GM12878 (cell line): ENCODE data around the gene UNCX. TPM values are rescaled to one million over a fixed set of nuclear protein-coding genes. Genes with fewer than 3 reads are reported as not detected.

Experiments
- ATAC-seq: fragments of 200-7000 bp; cut with Tn5 transposase; 3 replicates; pipeline ENCODE4 v1.9.1; 2020; ENCODE audit warnings: mild to moderate bottlenecking, moderate library complexity
- BruUV-seq: library from RNA; stranded (reverse); fragments of 400-500 nt; replicated peaks from 2 replicates; lab custom pipeline; 2021; lab: Mats Ljungman, UMichigan
- CTCF ChIA-PET: fragments of 300-600 bp; sonication (Branson Sonifier 250); formaldehyde crosslinking; extraction: SDS; loops from one replicate; lab custom pipeline; 2021; ENCODE audit warnings: inconsistent platforms; lab: Yijun Ruan, JAX
- POLR2A ChIA-PET: fragments of 350-600 bp; formaldehyde crosslinking; extraction: SDS; loops from one replicate; lab custom pipeline; 2021; ENCODE audit warnings: inconsistent platforms; lab: Charles Lee
- RAD21 ChIA-PET: fragments of 300-600 bp; sonication (Branson Sonifier 250); formaldehyde crosslinking; loops from one replicate; lab custom pipeline; 2023; ENCODE audit warnings: antibody characterized with exemption; ENCODE audit not compliant: unreplicated experiment; lab: Charles Lee
- SMC1A ChIA-PET: fragments of 300-600 bp; sonication (Branson Sonifier 250); formaldehyde crosslinking; loops from one replicate; lab custom pipeline; 2023; ENCODE audit not compliant: unreplicated experiment, uncharacterized antibody; lab: Charles Lee
- DNase-seq: peaks from one replicate; pipeline ENCODE4 v3.0.0-alpha.2; 2011; ENCODE audit warnings: low read depth, low spot score
- FAIRE-seq: peaks from 3 replicates; lab custom pipeline; 2011; peaks lifted over from hg19 to GRCh38; lab: Jason Lieb, UNC
- H2AFZ ChIP-seq: 2 replicates; pipeline ENCODE4 v1.6.0; 2011; ENCODE audit warnings: low read depth, low read length, control low read depth; ENCODE audit not compliant: control insufficient read depth
- H3K27ac ChIP-seq: 2 replicates; pipeline ENCODE4 v1.5.1; 2011; ENCODE audit warnings: control low read depth; ENCODE audit not compliant: control insufficient read depth, insufficient read depth
- H3K27me3 ChIP-seq, 2 experiments: replicated peaks in 1 of 2; 2 replicates each; pipeline versions ENCODE4 v1.6.0 to v1.6.1; 2011; ENCODE audit warnings: low read length in 1 of 2; ENCODE audit not compliant: control insufficient read depth in 2 of 2, insufficient read depth in 2 of 2
- H3K36me3 ChIP-seq, 2 experiments: 2 replicates each; pipeline ENCODE4 v1.5.1; 2011; ENCODE audit warnings: low read length in 1 of 2; ENCODE audit not compliant: control insufficient read depth in 2 of 2, insufficient read depth in 2 of 2
- H3K4me1 ChIP-seq: 2 replicates; pipeline ENCODE4 v1.6.1; 2011; ENCODE audit warnings: mild to moderate bottlenecking, low read length, moderate library complexity, mixed read lengths; ENCODE audit not compliant: control insufficient read depth, insufficient read depth
- H3K4me2 ChIP-seq: 2 replicates; pipeline ENCODE4 v1.6.0; 2011; ENCODE audit warnings: control low read depth; ENCODE audit not compliant: control insufficient read depth, insufficient read depth
- H3K4me3 ChIP-seq: fragments of 200-600 bp; sonication (generic); 2 replicates; pipeline ENCODE4 v1.5.1; 2016
- H3K79me2 ChIP-seq: 2 replicates; pipeline ENCODE4 v1.6.0; 2011; ENCODE audit warnings: low read length; ENCODE audit not compliant: control insufficient read depth, insufficient read depth
- H3K9ac ChIP-seq: 2 replicates; pipeline ENCODE4 v1.8.0; 2011; ENCODE audit warnings: low read length, control low read depth, mixed read lengths; ENCODE audit not compliant: control insufficient read depth, insufficient read depth
- H3K9me3 ChIP-seq: replicated peaks from 3 replicates; pipeline ENCODE4 v1.5.1; 2011; ENCODE audit warnings: mild to moderate bottlenecking, low read length; ENCODE audit not compliant: control insufficient read depth, insufficient read depth
- H4K20me1 ChIP-seq: 2 replicates; pipeline ENCODE4 v1.6.0; 2011; ENCODE audit not compliant: control insufficient read depth, insufficient read depth
- BACH1 ChIP-seq: fragments of 450-650 bp; IDR thresholded peaks from 2 replicates; pipeline ENCODE4 v1.6.1; 2017; ENCODE audit warnings: mild to moderate bottlenecking, borderline replicate concordance
- CBFB ChIP-seq: IDR thresholded peaks from 2 replicates; pipeline ENCODE4 v1.6.1; 2016; ENCODE audit warnings: antibody characterized with exemption, low read depth
- CBX3 ChIP-seq: fragments of 200-600 bp; sonication (generic); IDR thresholded peaks from 2 replicates; pipeline ENCODE4 v1.6.1; 2016; ENCODE audit warnings: low read depth, borderline replicate concordance
- ETV6 ChIP-seq, 2 experiments: fragments of 450-650 bp in 1 of 2; IDR thresholded peaks in 1 of 2; conservative IDR thresholded peaks in 1 of 2; 2 replicates each; pipeline ENCODE4 v1.6.1; 2014; ENCODE audit warnings: antibody characterized with exemption in 1 of 2, borderline replicate concordance in 1 of 2, low read depth in 1 of 2, mild to moderate bottlenecking in 1 of 2, moderate library complexity in 1 of 2
- EZH2 ChIP-seq: IDR thresholded peaks from 2 replicates; pipeline ENCODE4 v1.6.1; 2012; ENCODE audit warnings: low read depth, mild to moderate bottlenecking, control low read depth, inconsistent platforms, low read length, borderline replicate concordance; ENCODE audit not compliant: control insufficient read depth
- IKZF1 ChIP-seq: fragments of 450-650 bp; conservative IDR thresholded peaks from 2 replicates; pipeline ENCODE4 v1.6.1; 2017; ENCODE audit warnings: antibody characterized with exemption, mild to moderate bottlenecking
- MEF2A ChIP-seq: IDR thresholded peaks from 2 replicates; pipeline ENCODE4 v1.6.1; 2011; ENCODE audit warnings: low read depth, mild to moderate bottlenecking, low read length, moderate library complexity; ENCODE audit not compliant: insufficient read depth
- MEF2B ChIP-seq: fragments of 450-650 bp; IDR thresholded peaks from 2 replicates; pipeline ENCODE4 v1.6.1; 2018; ENCODE audit warnings: mild to moderate bottlenecking, moderate library complexity; ENCODE audit not compliant: partially characterized antibody, poor library complexity, severe bottlenecking
- MYB ChIP-seq: fragments of 150-350 bp; IDR thresholded peaks from 2 replicates; pipeline ENCODE4 v1.6.1; 2014; ENCODE audit warnings: mild to moderate bottlenecking, low read depth, low read length, borderline replicate concordance
- PML ChIP-seq: IDR thresholded peaks from 2 replicates; pipeline ENCODE4 v1.6.1; 2012; ENCODE audit warnings: low read length, inconsistent platforms
- RB1 ChIP-seq: fragments of 450-650 bp; formaldehyde crosslinking; IDR thresholded peaks from 2 replicates; pipeline ENCODE4 v1.6.1; 2017; ENCODE audit warnings: mild to moderate bottlenecking, borderline replicate concordance
- SMARCA5 ChIP-seq: fragments of 450-650 bp; IDR thresholded peaks from 2 replicates; pipeline ENCODE4 v1.6.1; 2017; ENCODE audit warnings: mild to moderate bottlenecking
- TAF1 ChIP-seq: IDR thresholded peaks from 2 replicates; pipeline ENCODE4 v1.6.1; 2011; ENCODE audit warnings: mild to moderate bottlenecking, low read depth, low read length, borderline replicate concordance
- WRNIP1 ChIP-seq: IDR thresholded peaks from 2 replicates; pipeline ENCODE4 v1.6.1; 2011; ENCODE audit warnings: low read depth, low read length, improper control_type of control experiment, borderline replicate concordance
- YY1 ChIP-seq: IDR thresholded peaks from 2 replicates; pipeline ENCODE4 v1.6.1; 2011; ENCODE audit warnings: low read depth, mild to moderate bottlenecking, low read length
- ZBTB4 ChIP-seq: fragments of 450-650 bp; formaldehyde crosslinking; IDR thresholded peaks from 2 replicates; pipeline ENCODE4 v1.4.0; 2022; ENCODE audit warnings: mild to moderate bottlenecking, moderate library complexity
- WGBS: methylation state at CpG from one replicate; pipeline ENCODE4 v1.1.6; 2016; ENCODE audit warnings: low lambda C conversion rate; ENCODE audit not compliant: insufficient replicate concordance, insufficient coverage; ENCODE audit errors: missing lambda C conversion rate; 5-methylcytosine and 5-hydroxymethylcytosine counted together
- in situ Hi-C: fragments of 300-500 bp; cut with MboI; formaldehyde crosslinking; loops from 9 replicates; pipeline ENCODE4 v1.14.3; 2018; ENCODE audit warnings: mixed read lengths
- intact Hi-C: fragments of 100-400 bp; cut with micrococcal nuclease; formaldehyde crosslinking; loops from one replicate; pipeline ENCODE4 v1.14.2; 2022; ENCODE audit not compliant: unreplicated experiment
- polyA plus RNA-seq, 11 experiments: library from polyadenylated mRNA; depleted of rRNA in 4 of 11; unstranded in 6 of 11; stranded (reverse) in 5 of 11; fragments of >200 nt; fragmentation: Nextera tagmentation in 4 of 11; fragmentation: Illumina TruSeq in 1 of 11; extraction: Ambion mirVana in 4 of 11; extraction: Trizol in 1 of 11; gene quantifications; 1 replicate in 1 of 11; 2 replicates in 10 of 11; pipeline versions ENCODE4 v1.2.1 to v1.2.3, GENCODE V29; 2011 to 2016; ENCODE audit warnings: inconsistent platforms in 2 of 11, missing spikeins in 2 of 11, low read depth in 1 of 11
- total RNA-seq, 4 experiments: library from RNA; depleted of rRNA in 3 of 4; stranded (reverse); fragments of >200 nt in 3 of 4; fragmentation: Illumina TruSeq in 1 of 4; extraction: Trizol in 1 of 4; gene quantifications; 2 replicates each; pipeline versions ENCODE4 v1.2.1 to v1.2.3, GENCODE V29; 2013 to 2021

Gene UNCX
- total and polyA plus RNA-seq, 10 of the 15 experiments (the other 5 are each of a cell fraction or from before 2014, with no cell fraction given) = not detected

DNA sequence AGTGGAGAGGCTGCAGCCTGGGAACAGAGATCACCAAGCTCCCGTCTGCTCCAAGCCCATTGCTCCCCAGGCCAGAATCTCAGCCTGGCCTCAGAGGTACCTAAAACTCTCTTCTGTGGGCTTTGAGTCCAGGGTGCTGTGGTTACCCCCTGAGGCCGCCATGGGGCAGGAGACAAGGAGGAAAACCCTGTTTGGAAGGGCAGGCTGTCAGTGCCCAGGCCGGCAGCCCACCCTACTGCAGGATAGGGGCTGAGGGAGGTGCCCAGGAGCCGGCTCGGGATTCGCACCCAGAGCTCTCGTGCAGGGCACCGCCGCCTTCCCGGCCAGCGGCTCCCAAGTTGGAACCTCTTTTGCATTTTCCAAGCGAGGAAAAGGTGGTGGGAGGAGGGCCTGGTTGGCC, 24.5 kb downstream of the UNCX start:
- POLR2A ChIA-PET = no interaction called here
- TF ChIP-seq CBX3 (no peak), SMARCA5 (no peak), MEF2A (no peak), IKZF1 (no peak), EZH2 (no peak)
- in situ Hi-C loops (no loop called here), intact Hi-C loops (no loop called here)
- Histone ChIP-seq H2AFZ (no peak overlapping the region), H3K4me1 (no peaks in the 10 kb centered on the region), H3K27ac (no peak overlapping the region), H4K20me1 (no peaks in the 10 kb centered on the region), H3K9me3 (no peaks in the 10 kb centered on the region), H3K27me3 (no peaks in the 10 kb centered on the region; a peak in 1 of 4 replicates), H3K4me3 (no peak overlapping the region), H3K79me2 (no peaks in the 10 kb centered on the region), H3K9ac (no peak overlapping the region), H3K4me2 (no peak overlapping the region), H3K36me3 (no peaks in the 10 kb centered on the region)
- CTCF ChIA-PET = no interaction called here
- ATAC-seq (no peak), FAIRE-seq (no peak), DNase-seq (no peak)
- 24% methylated on average over 5 of the region's 12 CpGs for WGBS
- BruUV-seq = no TSS peak
- SMC1A ChIA-PET = no interaction called here
- RAD21 ChIA-PET = no interaction called here

DNA sequence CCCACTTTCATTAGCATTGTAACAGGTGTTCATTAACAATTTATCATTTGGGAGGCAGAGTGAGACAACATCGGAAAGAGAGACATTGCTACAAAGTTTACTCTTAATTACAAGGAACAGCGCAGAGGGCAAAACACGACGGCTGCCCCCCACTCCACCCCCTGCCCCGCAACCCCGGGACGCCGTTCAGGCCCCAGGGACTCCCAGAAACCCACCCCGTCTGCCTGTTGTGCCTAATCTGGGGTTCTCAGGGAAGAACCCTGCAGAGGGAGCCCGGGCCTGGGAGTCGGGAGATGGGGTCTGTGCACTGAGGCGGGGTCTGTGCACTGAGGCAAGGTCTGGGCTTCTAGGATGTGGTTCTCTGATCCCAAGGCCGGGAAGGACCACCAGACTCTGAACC, 25.2 kb downstream of the UNCX start:
- Histone ChIP-seq H3K4me2 (no peak overlapping the region), H3K27me3 (no peaks in the 10 kb centered on the region; a peak in 1 of 4 replicates), H3K27ac (no peak overlapping the region), H3K4me1 (no peaks in the 10 kb centered on the region), H3K9me3 (no peaks in the 10 kb centered on the region), H3K36me3 (no peaks in the 10 kb centered on the region), H4K20me1 (no peaks in the 10 kb centered on the region), H3K9ac (no peak overlapping the region), H2AFZ (no peak overlapping the region), H3K79me2 (no peaks in the 10 kb centered on the region), H3K4me3 (no peak overlapping the region)
- FAIRE-seq (no peak), DNase-seq (no peak), ATAC-seq (no peak)
- in situ Hi-C loops (no loop called here), intact Hi-C loops (no loop called here)
- RAD21 ChIA-PET = no interaction called here
- no TSS peak for BruUV-seq
- POLR2A ChIA-PET = interaction anchor here (0.7 kb wide), 1 partner anchor 259 kb away, joined by 3 read pairs; no protein-coding TSS in a partner anchor
- SMC1A ChIA-PET = no interaction called here
- CTCF ChIA-PET = no interaction called here
- WGBS = 17% methylated on average over 12 of the region's 13 CpGs
- TF ChIP-seq WRNIP1 (no peak), BACH1 (no peak), RB1 (no peak), PML (no peak), ETV6 (conservative IDR thresholded peaks at IDR 0.05 in 1 of 2, IDR thresholded peaks at IDR 0.05 in 1 of 2; ENCODE audit: borderline replicate concordance in 1 of 2, low read depth in 1 of 2) (no peak), MYB (no peak), CBFB (no peak), MEF2B (no peak), MEF2A (no peak), TAF1 (no peak), ZBTB4 (CRISPR knock-in tag) (no peak), YY1 (no peak)
